ENCODE measurements around the gene IMPDH1. TPM values are rescaled to one million over a fixed set of nuclear protein-coding genes. Genes with fewer than 3 reads are reported as not detected.

Gene IMPDH1
- total RNA-seq, 2 experiments from 2014 or later, result 71.0 to 73.9 TPM

- Mint-ChIP-seq H3K4me1 (peaks cover 17% of the 10 kb centered on the region), H3K27ac (no peak overlapping the region), H3K9me3 (no peaks in the 10 kb centered on the region), H3K4me3 (no peak overlapping the region), H3K27me3 (peaks cover under 1% of the 10 kb centered on the region), H3K36me3 (peaks cover 2% of the 10 kb centered on the region)
- no peak for DNase-seq
Measured at GRCh38 chr7:128446306-128446705, 36.5 kb upstream of the IMPDH1 start.

- Mint-ChIP-seq H3K27me3 (no peaks in the 10 kb centered on the region), H3K9me3 (no peaks in the 10 kb centered on the region), H3K36me3 (peaks cover under 1% of the 10 kb centered on the region), H3K4me3 (no peak overlapping the region), H3K4me1 (peaks cover 5% of the 10 kb centered on the region), H3K27ac (no peak overlapping the region)
- no peak for DNase-seq
Measured at GRCh38 chr7:128443831-128444600, 34.2 kb upstream of the IMPDH1 start.

- no peaks in the 10 kb centered on the region for H3K36me3 Mint-ChIP-seq
- DNase-seq, result no peak
- no peak overlapping the region for H3K4me3 Mint-ChIP-seq
- H3K9me3 Mint-ChIP-seq, result no peaks in the 10 kb centered on the region
- no peak overlapping the region for H3K27ac Mint-ChIP-seq
- peaks cover 3% of the 10 kb centered on the region for H3K27me3 Mint-ChIP-seq
- H3K4me1 Mint-ChIP-seq, result no peaks in the 10 kb centered on the region
Measured at GRCh38 chr7:128442356-128442755, 32.6 kb upstream of the IMPDH1 start.

GRCh38 chr7:128437426-128438332 lies 27.9 kb upstream of the IMPDH1 start:
- Mint-ChIP-seq H3K36me3 (no peaks in the 10 kb centered on the region), H3K27me3 (peaks cover 3% of the 10 kb centered on the region), H3K4me1 (no peaks in the 10 kb centered on the region), H3K27ac (no peak overlapping the region), H3K9me3 (no peaks in the 10 kb centered on the region), H3K4me3 (no peak overlapping the region)
- no peak for DNase-seq

- DNase-seq, result no peak
- Mint-ChIP-seq H3K9me3 (no peaks in the 10 kb centered on the region), H3K36me3 (no peaks in the 10 kb centered on the region), H3K27ac (no peak overlapping the region), H3K4me1 (no peaks in the 10 kb centered on the region), H3K27me3 (peaks cover 3% of the 10 kb centered on the region), H3K4me3 (no peak overlapping the region)
Measured at GRCh38 chr7:128435327-128435686, 25.5 kb upstream of the IMPDH1 start.

- H3K4me3 Mint-ChIP-seq, result no peak overlapping the region
- no peaks in the 10 kb centered on the region for H3K36me3 Mint-ChIP-seq
- no peaks in the 10 kb centered on the region for H3K9me3 Mint-ChIP-seq
- no peak for DNase-seq
- H3K27ac Mint-ChIP-seq, result no peak overlapping the region
- H3K27me3 Mint-ChIP-seq, result peaks cover 4% of the 10 kb centered on the region
- no peaks in the 10 kb centered on the region for H3K4me1 Mint-ChIP-seq
Measured at GRCh38 chr7:128434413-128435326, 24.9 kb upstream of the IMPDH1 start.

GRCh38 chr7:128431754-128432153 lies 22.0 kb upstream of the IMPDH1 start:
- H3K4me3 Mint-ChIP-seq, result no peak overlapping the region
- no peaks in the 10 kb centered on the region for H3K36me3 Mint-ChIP-seq
- no peaks in the 10 kb centered on the region for H3K4me1 Mint-ChIP-seq
- no peaks in the 10 kb centered on the region for H3K9me3 Mint-ChIP-seq
- DNase-seq, result no peak
- H3K27ac Mint-ChIP-seq, result no peak overlapping the region
- H3K27me3 Mint-ChIP-seq, result peaks cover 5% of the 10 kb centered on the region

- Mint-ChIP-seq H3K4me1 (no peaks in the 10 kb centered on the region), H3K4me3 (no peak overlapping the region), H3K27ac (no peak overlapping the region), H3K9me3 (no peaks in the 10 kb centered on the region), H3K36me3 (no peaks in the 10 kb centered on the region), H3K27me3 (peaks cover 5% of the 10 kb centered on the region)
- no peak for DNase-seq
Measured at GRCh38 chr7:128431221-128431620, 21.4 kb upstream of the IMPDH1 start.

- Mint-ChIP-seq H3K27me3 (peaks cover 5% of the 10 kb centered on the region), H3K9me3 (no peaks in the 10 kb centered on the region), H3K27ac (no peak overlapping the region), H3K4me3 (no peak overlapping the region), H3K36me3 (no peaks in the 10 kb centered on the region), H3K4me1 (no peaks in the 10 kb centered on the region)
- DNase-seq, result no peak
Measured at GRCh38 chr7:128430207-128430606, 20.4 kb upstream of the IMPDH1 start.

GRCh38 chr7:128427289-128427891 lies 17.6 kb upstream of the IMPDH1 start:
- Mint-ChIP-seq H3K4me3 (no peak overlapping the region), H3K36me3 (no peaks in the 10 kb centered on the region), H3K4me1 (no peaks in the 10 kb centered on the region), H3K27me3 (peaks cover 5% of the 10 kb centered on the region), H3K27ac (no peak overlapping the region), H3K9me3 (no peaks in the 10 kb centered on the region)
- no peak for DNase-seq

GRCh38 chr7:128425850-128426249 lies 16.1 kb upstream of the IMPDH1 start:
- DNase-seq, result peak; percentile 70
- Mint-ChIP-seq H3K27me3 (peaks cover 5% of the 10 kb centered on the region), H3K4me1 (peaks cover 2% of the 10 kb centered on the region), H3K9me3 (no peaks in the 10 kb centered on the region), H3K36me3 (no peaks in the 10 kb centered on the region), H3K27ac (no peak overlapping the region), H3K4me3 (no peak overlapping the region)

- peaks cover 5% of the 10 kb centered on the region for H3K27me3 Mint-ChIP-seq
- H3K36me3 Mint-ChIP-seq, result no peaks in the 10 kb centered on the region
- H3K9me3 Mint-ChIP-seq, result no peaks in the 10 kb centered on the region
- H3K4me3 Mint-ChIP-seq, result no peak overlapping the region
- H3K27ac Mint-ChIP-seq, result no peak overlapping the region
- no peak for DNase-seq
- peaks cover 4% of the 10 kb centered on the region for H3K4me1 Mint-ChIP-seq
Measured at GRCh38 chr7:128424686-128425275, 15.0 kb upstream of the IMPDH1 start.

- DNase-seq, result no peak
Measured at GRCh38 chr7:128422842-128423241, 13.1 kb upstream of the IMPDH1 start.

GRCh38 chr7:128422037-128422436 lies 12.3 kb upstream of the IMPDH1 start:
- H3K27me3 Mint-ChIP-seq, result no peaks in the 10 kb centered on the region
- no peak overlapping the region for H3K27ac Mint-ChIP-seq
- H3K9me3 Mint-ChIP-seq, result no peaks in the 10 kb centered on the region
- H3K4me1 Mint-ChIP-seq, result peaks cover 4% of the 10 kb centered on the region
- no peak for DNase-seq
- H3K36me3 Mint-ChIP-seq, result no peaks in the 10 kb centered on the region
- H3K4me3 Mint-ChIP-seq, result no peak overlapping the region

More at GRCh38 chr7:128422842-128423241, 13.1 kb upstream of the IMPDH1 start:
- Mint-ChIP-seq H3K27me3 (no peaks in the 10 kb centered on the region), H3K36me3 (no peaks in the 10 kb centered on the region), H3K4me3 (no peak overlapping the region), H3K27ac (no peak overlapping the region), H3K4me1 (peaks cover 4% of the 10 kb centered on the region), H3K9me3 (no peaks in the 10 kb centered on the region)

Data from activated naive CD8-positive, alpha-beta T cell treated with anti-CD3 and anti-CD28 coated beads for 36 hours (primary cell).